SK-N-DZ (cell line): ENCODE results near the gene MAOB.
"Not testable (repeated sequence)": the region's sequence is repeated elsewhere in the genome, so short reads cannot be mapped to it uniquely, and the experiment has no call there.

Experiments
- DNase-seq: peaks from one replicate; pipeline ENCODE4 v3.0.0-alpha.2; 2015; ENCODE audit warnings: low spot score

MAOB gene

DNA sequence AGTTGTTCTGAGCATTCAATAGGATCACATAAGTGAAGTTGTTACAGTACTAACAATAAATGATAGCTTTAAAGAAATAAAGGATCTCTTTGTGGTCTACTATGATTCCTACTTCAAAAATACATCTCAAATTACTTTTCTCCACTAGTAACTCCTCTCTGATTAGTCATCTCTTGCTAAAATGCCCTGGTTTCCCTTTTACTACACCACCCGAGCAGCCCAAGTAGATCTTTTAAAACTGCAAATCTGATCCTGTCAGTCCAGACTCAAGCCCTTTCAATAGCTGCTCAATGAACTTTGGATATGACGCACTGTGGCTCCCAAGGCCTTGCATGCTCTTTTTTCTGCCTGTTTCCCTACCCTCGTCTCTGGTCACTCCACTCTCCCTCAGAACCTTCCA, 128.6 kb downstream of the MAOB start:
- no peak for DNase-seq

DNA sequence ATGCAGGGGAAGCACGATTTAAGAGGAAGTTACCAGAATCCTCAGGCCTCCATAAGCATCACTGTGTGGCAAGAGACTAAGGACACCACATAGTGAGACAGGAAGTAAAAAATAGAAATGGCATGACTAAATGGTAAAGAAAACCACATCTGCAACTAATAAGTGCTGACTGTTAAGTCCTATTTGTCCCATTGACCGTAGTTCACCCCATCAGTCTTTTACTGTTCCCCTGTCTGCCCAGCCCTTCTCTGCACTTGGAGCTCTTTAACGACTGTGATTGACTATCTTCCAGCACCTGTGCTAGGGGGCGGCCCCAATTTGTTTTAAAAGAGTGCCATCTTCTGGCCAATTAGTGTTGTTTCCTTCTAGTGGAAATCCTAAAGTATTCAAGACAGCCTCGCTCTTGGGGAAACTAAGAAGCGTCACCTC, 132.0 kb downstream of the MAOB start:
- peak; percentile 78 for DNase-seq

- no peak for DNase-seq
Measured at GRCh38 chrX:43747476-43747875, 134.8 kb downstream of the MAOB start.

DNA sequence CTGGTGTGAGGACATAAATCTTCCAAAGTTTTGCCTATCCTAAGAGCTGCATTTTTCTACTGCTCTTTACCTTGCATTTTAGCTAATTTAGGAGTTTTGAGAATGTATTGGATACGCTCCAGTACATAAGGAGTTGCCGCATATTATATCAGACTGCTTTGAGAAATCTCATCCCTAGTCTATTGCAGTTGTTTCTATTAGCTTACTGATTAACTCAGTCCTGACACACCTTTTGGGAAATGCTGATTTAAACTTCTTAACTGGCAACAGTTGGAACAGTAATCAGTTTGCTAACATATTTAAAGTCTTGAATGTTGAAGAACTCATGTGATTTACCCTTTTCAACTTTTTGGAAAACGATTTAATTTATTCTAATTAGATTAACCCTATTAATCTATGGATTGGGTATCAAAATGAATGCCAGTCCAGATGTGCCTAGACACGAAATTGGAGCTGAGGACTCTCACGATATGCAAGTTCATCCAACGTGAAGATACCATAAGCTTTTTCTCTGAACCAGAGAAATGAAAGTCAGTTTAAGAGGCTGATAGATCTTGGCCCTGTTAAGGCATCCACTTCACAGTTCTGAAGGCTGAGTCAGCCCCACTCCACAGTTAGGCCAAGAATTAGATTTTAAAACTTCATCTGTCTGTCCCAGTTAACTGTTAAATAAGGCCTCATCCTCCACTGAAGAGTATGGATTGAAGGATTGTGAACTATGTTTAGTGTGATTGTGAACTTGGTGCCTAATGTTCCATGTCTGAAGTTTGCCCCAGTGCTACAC, 136.1 kb downstream of the MAOB start:
- no peak for DNase-seq

DNA sequence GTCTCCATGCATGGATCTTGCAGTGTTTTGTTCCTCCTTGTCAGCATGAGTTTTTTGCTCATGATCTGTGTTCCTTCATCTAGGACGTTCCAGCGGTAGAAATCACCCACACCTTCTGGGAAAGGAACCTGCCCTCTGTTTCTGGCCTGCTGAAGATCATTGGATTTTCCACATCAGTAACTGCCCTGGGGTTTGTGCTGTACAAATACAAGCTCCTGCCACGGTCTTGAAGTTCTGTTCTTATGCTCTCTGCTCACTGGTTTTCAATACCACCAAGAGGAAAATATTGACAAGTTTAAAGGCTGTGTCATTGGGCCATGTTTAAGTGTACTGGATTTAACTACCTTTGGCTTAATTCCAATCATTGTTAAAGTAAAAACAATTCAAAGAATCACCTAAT, 138.0 kb downstream of the MAOB start:
- no peak for DNase-seq

- DNase-seq, result no peak
Measured at GRCh38 chrX:43743100-43743822, 139.0 kb downstream of the MAOB start.

DNA sequence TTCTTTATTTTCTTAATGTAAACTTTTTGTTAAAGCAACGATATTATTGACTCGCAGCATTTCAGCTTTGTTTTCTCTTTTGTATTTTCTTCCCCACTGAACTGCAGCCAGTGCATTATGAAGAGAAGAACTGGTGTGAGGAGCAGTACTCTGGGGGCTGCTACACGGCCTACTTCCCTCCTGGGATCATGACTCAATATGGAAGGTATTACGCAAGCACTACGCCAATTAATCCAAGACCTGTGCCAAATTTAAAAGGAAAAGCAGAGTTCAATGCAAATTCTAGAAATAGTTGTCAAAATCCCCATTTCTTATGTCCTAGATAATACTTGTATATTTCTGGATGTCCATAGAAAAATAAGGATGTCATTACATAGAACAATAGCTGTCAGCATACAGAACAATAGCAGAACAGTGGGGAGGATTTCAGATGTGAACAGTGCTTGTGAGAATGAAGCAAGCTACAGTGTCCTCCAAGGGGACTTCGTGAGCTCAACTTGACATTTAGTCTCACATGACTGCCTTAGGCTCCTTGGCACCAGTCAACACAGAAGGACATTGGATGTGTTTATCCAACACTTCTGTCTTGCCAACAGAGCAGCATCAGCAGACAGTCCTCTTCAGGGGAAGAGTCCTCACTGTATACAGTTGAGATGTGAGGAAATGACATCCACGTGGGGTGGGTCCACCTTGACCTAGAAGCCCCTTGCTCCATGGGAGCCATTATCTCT, 140.2 kb downstream of the MAOB start:
- no peak for DNase-seq

DNA sequence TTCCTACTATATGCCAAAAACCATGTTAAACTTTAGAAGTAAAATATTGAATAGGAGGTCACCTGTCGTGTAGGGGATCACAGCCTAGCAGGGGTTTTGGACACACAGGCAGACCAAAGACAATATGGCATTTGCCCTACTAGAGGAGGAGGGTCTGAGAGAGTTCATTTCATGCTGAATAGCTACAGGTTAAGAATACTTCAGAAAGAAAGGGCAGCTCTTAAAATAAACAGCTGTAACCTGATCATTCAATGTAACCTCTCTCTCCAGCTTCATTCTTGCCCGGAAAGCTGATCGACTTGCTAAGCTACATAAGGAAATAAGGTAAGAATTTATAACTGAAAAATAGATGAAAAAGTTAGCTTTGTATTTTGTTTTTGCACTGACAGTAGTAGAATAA, 146.3 kb downstream of the MAOB start:
- DNase-seq, result no peak

GRCh38 chrX:43735534-43735933, 146.7 kb downstream of the MAOB start:
- no peak for DNase-seq

GRCh38 chrX:43734444-43734843, 147.8 kb downstream of the MAOB start:
- no peak for DNase-seq

GRCh38 chrX:43733699-43734098, 148.6 kb downstream of the MAOB start:
- no peak for DNase-seq

DNA sequence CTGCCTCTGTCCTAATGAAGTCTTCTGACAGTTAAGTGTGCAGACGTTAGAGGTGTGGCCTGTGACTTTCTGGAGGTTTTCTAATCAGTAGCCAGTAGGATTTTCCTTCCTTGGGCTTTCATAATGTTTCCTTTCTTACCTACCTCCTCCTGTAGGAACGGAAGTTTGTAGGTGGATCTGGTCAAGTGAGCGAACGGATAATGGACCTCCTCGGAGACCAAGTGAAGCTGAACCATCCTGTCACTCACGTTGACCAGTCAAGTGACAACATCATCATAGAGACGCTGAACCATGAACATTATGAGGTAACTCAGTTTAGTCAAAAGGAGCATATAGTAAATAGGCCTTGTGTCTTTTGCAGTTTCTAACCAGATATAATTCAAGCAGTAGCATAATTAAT, 151.2 kb downstream of the MAOB start:
- no peak for DNase-seq

DNA sequence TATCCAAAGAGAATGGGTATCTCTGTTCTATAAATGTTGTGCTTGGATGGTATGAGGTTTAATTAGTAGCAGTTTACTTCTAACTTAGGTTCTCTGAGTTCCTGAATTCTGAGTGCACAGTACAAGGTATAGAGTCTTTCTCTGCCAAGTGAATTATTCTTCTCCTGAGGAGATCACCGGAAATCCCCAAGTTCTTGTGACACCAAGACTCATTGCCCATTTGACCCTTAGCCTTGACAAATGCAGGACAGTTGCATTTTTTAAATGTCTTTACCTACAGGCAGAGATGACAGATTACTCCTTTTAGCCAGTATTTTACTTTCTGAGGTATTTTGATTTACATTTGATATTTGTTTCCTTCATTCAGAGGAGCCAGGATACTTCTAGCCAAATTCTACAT, 153.3 kb downstream of the MAOB start:
- no peak for DNase-seq

GRCh38 chrX:43728002-43728401, 154.2 kb downstream of the MAOB start:
- no peak for DNase-seq

DNA sequence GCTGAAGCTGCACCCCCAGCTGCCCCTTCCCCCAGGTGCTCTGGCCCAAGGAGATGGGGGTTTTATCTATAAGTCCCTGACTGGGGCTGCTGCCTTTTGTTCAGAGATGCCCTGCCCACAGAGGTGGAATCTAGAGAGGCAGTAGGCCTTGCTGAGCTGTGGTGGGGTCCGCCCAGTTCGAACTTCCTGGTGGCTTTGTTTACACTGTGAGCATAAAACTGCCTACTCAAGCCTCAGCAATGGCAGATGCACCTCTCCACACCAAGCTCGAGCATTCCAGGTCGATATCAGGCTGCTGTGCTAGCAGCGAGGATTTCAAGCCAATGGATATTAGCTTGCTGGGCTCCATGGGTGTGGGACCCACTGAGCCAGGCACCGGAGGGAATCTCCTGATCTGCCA, 155.0 kb downstream of the MAOB start:
- DNase-seq, result not testable (repeated sequence)

GRCh38 chrX:43725227-43725626, 157.0 kb downstream of the MAOB start:
- not testable (repeated sequence) for DNase-seq

- DNase-seq, result no peak
Measured at GRCh38 chrX:43720961-43721360, 161.3 kb downstream of the MAOB start.

DNA sequence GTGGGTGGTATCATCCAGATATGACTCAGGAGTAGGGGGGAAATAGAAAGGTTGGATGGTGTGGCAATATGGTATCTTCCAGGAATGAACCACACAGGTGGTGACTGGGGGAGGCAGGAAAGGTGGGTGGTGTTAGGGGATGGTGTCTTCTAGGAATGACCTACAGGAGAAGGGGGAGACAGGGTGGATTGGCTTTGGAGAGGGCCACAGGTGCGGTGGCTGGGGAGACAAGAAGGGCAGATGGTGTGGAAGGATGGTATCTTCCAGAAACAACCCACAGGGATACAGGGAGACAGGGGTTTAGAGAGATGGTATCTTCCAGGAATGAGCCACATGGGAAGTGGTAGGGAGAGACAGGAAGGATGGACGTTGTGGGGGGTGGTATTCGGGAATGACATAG, 162.2 kb downstream of the MAOB start:
- no peak for DNase-seq

DNA sequence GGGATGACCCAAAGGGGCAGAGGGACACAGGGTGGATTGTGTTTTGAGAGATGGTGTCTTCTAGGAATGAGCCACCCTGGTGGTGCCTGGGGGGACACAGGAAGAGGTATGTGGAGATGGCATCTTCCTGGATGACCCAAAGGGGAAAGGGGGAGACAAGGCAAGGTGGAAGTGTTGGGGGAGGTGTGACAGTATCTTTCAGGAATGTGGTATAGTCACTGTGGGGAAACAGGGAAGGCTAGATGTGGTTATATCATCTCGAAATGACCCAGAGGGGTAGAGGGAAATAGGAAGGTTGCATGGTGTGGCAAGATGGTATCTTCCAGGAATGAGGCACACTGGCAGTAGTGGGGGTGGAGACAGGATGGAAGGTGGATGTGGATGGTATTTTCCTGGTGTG, 163.3 kb downstream of the MAOB start:
- DNase-seq, result no peak

DNA sequence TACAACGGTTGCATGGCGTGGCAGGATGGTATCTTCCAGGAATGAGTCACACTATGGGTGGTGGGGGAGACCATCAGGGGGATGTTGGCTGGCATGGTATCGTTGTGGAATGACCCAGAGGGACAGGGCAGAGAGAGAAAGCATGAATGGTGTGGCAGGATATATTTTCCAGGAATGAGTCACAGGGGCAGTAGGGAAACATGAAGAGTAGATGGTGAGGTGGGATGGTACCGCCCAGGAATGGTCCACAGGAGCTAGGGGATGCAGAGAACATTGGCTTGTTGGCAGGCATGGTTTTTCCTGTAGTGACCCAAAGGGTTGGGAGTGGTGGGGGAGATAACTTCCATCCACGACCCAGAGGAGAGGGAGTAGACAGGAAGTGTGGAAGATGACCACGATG, 163.7 kb downstream of the MAOB start:
- DNase-seq, result no peak

GRCh38 chrX:43718081-43718480, 164.2 kb downstream of the MAOB start:
- DNase-seq, result no peak

GRCh38 chrX:43717161-43717560, 165.1 kb downstream of the MAOB start:
- no peak for DNase-seq

- DNase-seq, result no peak
Measured at GRCh38 chrX:43716696-43717095, 165.6 kb downstream of the MAOB start.
